ENCODE measurements around the gene MYOM1. TPM values are rescaled to one million over a fixed set of nuclear protein-coding genes. Genes with fewer than 3 reads are reported as not detected.
A peak's percentile ranks its signal among the peaks of the same experiment; 100 is the strongest.

Gene MYOM1
- total RNA-seq (1 to 10 TPM; 1.4 to 2.7 (median 1.8) TPM), polyA plus RNA-seq (1 to 10 TPM; 1.2 to 6.2 (median 2.4) TPM)
- long read RNA-seq, donor 1 = 0 reads
- long read RNA-seq, donor 2 = 0 reads

- Histone ChIP-seq H3K4me3 (no peak within 1 kb of the TSS), H3K27ac (no peak within 1 kb of the TSS), H3K36me3 (peaks cover 0 to 3% (median 0%) of the 10 kb centered on the region in 6 donors), H3K27me3 (replicated peaks in 1 of 7) (no peaks in the 10 kb centered on the region), H3K4me1 (no peaks in the 10 kb centered on the region), H3K9me3 (no peaks in the 10 kb centered on the region)
- TF ChIP-seq POLR2A (IDR thresholded peaks at IDR 0.05) = no peak
- TF ChIP-seq CTCF (IDR thresholded peaks at IDR 0.05 in 8 of 11, conservative IDR thresholded peaks at IDR 0.05 in 3 of 11) = no peak
- TF ChIP-seq POLR2AphosphoS5 (IDR thresholded peaks at IDR 0.05) = no peak
- DNase-seq = no peak
- intact Hi-C loops (cut with DNase I; ENCODE audit: low total_unique reads) = no loop called here
- WGBS, 5 donors = 84 to 91% (median 90%) methylated on average over 9 of the region's 9 CpGs
Measured at GRCh38 chr18:3219631-3220335, at the start of gene MYOM1. Gene MYOM1 (minus strand): TSS chr18:3219968. CDS start chr18:3215223, 4,745 bp downstream.

DNA sequence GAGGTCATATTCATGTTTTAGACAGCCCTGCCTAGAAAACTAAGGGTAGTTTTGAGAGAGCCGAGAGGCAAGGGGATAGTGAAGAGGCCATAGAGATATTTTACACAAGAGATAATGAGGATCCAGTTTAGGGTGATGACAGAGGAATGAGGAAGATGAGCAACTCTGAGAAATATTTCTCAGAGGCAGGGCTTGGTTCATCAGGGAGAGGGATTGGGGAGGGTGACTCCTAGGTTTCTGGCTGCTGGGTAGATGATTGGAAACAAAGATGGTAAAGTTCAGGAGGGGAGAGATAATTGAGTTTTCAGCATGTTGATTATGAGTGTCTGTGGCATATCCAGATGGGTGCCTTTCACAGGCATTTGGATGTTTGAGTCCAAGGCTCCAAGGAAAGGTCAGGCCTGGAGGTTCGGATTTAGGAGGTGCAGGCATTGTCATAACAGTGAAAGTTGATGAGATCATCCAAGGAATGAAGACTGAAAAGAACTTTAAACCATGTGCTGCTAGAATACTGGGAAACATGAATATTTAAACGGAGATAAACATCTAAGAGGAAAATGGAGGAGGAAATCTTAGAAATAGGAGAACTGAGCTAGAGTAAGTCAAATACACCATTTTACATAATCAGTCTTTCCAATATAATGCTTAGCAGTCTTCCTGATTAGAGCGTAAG is 49.6 kb upstream of the MYOM1 start:
- Histone ChIP-seq H3K4me3 (no peak overlapping the region), H3K27ac (peak overlapping the region in 4 of 8 donors; percentile 7 to 31 (median 18)), H3K4me1 (peaks cover 47 to 91% (median 77%) of the 10 kb centered on the region in 6 donors), H3K27me3 (replicated peaks in 1 of 7) (no peaks in the 10 kb centered on the region), H3K9me3 (no peaks in the 10 kb centered on the region), H3K36me3 (peaks cover 0 to 20% (median 11%) of the 10 kb centered on the region in 6 donors)
- intact Hi-C loops (cut with DNase I; ENCODE audit: low total_unique reads) = no loop called here
- TF ChIP-seq POLR2AphosphoS5 (IDR thresholded peaks at IDR 0.05) (no peak), CTCF (IDR thresholded peaks at IDR 0.05 in 8 of 11, conservative IDR thresholded peaks at IDR 0.05 in 3 of 11) (no peak), POLR2A (IDR thresholded peaks at IDR 0.05) (no peak)
- DNase-seq = no peak
- WGBS, 5 donors = 79 to 87% (median 84%) methylated on average over 4 of the region's 4 CpGs

DNA sequence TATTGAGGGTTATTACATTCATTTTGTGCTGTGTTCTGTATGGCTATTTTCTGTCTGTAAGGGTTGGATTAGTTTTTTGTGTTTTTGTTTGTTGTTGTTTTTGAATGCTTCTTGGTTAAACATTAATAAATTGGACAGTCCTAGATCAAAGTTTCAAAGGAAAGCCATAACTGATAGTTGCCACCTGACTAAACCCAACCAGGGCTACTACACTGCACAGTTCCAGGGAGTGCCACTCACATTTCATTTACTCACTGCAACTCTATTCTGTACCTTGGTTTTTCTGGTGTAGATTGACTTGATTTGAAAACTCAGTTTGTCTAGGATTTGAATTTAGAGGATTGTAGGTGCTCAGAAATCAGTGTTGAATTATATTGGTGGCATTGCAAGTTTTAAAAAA is 48.5 kb upstream of the MYOM1 start:
- TF ChIP-seq POLR2A (IDR thresholded peaks at IDR 0.05) = no peak
- TF ChIP-seq POLR2AphosphoS5 (IDR thresholded peaks at IDR 0.05) = no peak
- H3K27me3 ChIP-seq (replicated peaks in 1 of 7) = no peaks in the 10 kb centered on the region

GRCh38 chr18:3266062-3266608 is 46.4 kb upstream of the MYOM1 start:
- H3K4me1 ChIP-seq = peaks cover 60 to 89% (median 83%) of the 10 kb centered on the region in 6 donors
- intact Hi-C loops (cut with DNase I; ENCODE audit: low total_unique reads) = no loop called here
- DNase-seq = no peak
- TF ChIP-seq POLR2A (IDR thresholded peaks at IDR 0.05) (no peak), POLR2AphosphoS5 (IDR thresholded peaks at IDR 0.05) (no peak), CTCF (IDR thresholded peaks at IDR 0.05 in 8 of 11, conservative IDR thresholded peaks at IDR 0.05 in 3 of 11) (no peak)
- no peaks in the 10 kb centered on the region for H3K9me3 ChIP-seq
- H3K27me3 ChIP-seq (replicated peaks in 1 of 7) = no peaks in the 10 kb centered on the region
- H3K4me3 ChIP-seq = no peak overlapping the region
- 51 to 61% (median 58%) methylated on average over 6 to 7 of the region's 7 CpGs for WGBS, 5 donors
- peak overlapping the region in 1 of 8 donors; percentile 32 for H3K27ac ChIP-seq
- H3K36me3 ChIP-seq = no peaks in the 10 kb centered on the region

More for the DNA sequence above, 48.5 kb upstream of the MYOM1 start:
- H3K36me3 ChIP-seq = peaks cover 0 to 9% (median 3%) of the 10 kb centered on the region in 6 donors
- DNase-seq = no peak
- intact Hi-C loops (cut with DNase I; ENCODE audit: low total_unique reads) = no loop called here
- no peaks in the 10 kb centered on the region for H3K9me3 ChIP-seq
- peaks cover 57 to 98% (median 88%) of the 10 kb centered on the region in 6 donors for H3K4me1 ChIP-seq
- H3K27ac ChIP-seq = peak overlapping the region in 2 of 8 donors; percentile 7 to 9
- H3K4me3 ChIP-seq = no peak overlapping the region

Measured in spleen (tissue), 13 donors.